NCI-H82 (cell line): ENCODE measurements around the gene CLSTN2.

Experiments used
- DNase-seq: peaks from one replicate; lab custom pipeline; 2025; lab: John Stamatoyannopoulos, UW

Gene CLSTN2

GRCh38 chr3:140595295-140595694 is 660.3 kb downstream of the CLSTN2 start:
- DNase-seq: no peak

GRCh38 chr3:140597364-140597763 is 662.4 kb downstream of the CLSTN2 start:
- no peak for DNase-seq

GRCh38 chr3:140597792-140598191 is 662.8 kb downstream of the CLSTN2 start:
- DNase-seq: no peak

- DNase-seq: no peak
Observed at GRCh38 chr3:140599009-140599408, 664.0 kb downstream of the CLSTN2 start.

GRCh38 chr3:140599496-140599895 is 664.5 kb downstream of the CLSTN2 start:
- no peak for DNase-seq

- no peak for DNase-seq
Observed at GRCh38 chr3:140601881-140602280, 666.9 kb downstream of the CLSTN2 start.

GRCh38 chr3:140602781-140603180 is 667.8 kb downstream of the CLSTN2 start:
- DNase-seq: no peak

GRCh38 chr3:140603766-140604165 is 668.8 kb downstream of the CLSTN2 start:
- DNase-seq: no peak

GRCh38 chr3:140610544-140610943 is 675.6 kb downstream of the CLSTN2 start:
- no peak for DNase-seq

- DNase-seq: no peak
Observed at GRCh38 chr3:140614001-140614400, 679.0 kb downstream of the CLSTN2 start.

GRCh38 chr3:140617135-140617534 is 682.1 kb downstream of the CLSTN2 start:
- no peak for DNase-seq

GRCh38 chr3:140626856-140627255 is 691.9 kb downstream of the CLSTN2 start:
- no peak for DNase-seq
